ENCODE data around the gene BNC1. TPM values are rescaled to one million over a fixed set of nuclear protein-coding genes. Genes with fewer than 3 reads are reported as not detected.
A peak's percentile ranks its signal among the peaks of the same experiment; 100 is the strongest.

Gene BNC1
- 3.2 TPM in 2 replicates for total RNA-seq
- long read RNA-seq, full-length matches to known transcripts = 1 of 3 reads
- long read RNA-seq, partial matches to known transcripts = 2 of 3 reads
- long read RNA-seq, other reads (novel, unspliced or antisense) = 0 of 3 reads

GRCh38 chr15:83284559-83285283 is at the start of gene BNC1:
BNC1 (minus strand) TSS chr15:83284664; CDS start chr15:83284628, 36 bp downstream.
- Mint-ChIP-seq H3K4me3 (ENCODE audit: unreplicated experiment) (peak within 1 kb of the TSS; percentile 90), H3K36me3 (ENCODE audit: unreplicated experiment) (no peaks in the 10 kb centered on the region), H3K9me3 (ENCODE audit: unreplicated experiment) (no peaks in the 10 kb centered on the region), H3K4me1 (ENCODE audit: unreplicated experiment) (peaks cover 32% of the 10 kb centered on the region), H3K27me3 (ENCODE audit: unreplicated experiment) (peaks cover 2% of the 10 kb centered on the region), H3K27ac (ENCODE audit: unreplicated experiment) (peak within 1 kb of the TSS; percentile 85)
- no peak for DNase-seq (ENCODE audit: extremely low spot score, unreplicated experiment)
- TF ChIP-seq CTCF (IDR thresholded peaks at IDR 0.05) = no peak

- Mint-ChIP-seq H3K4me1 (ENCODE audit: unreplicated experiment) (peaks cover 19% of the 10 kb centered on the region), H3K27ac (ENCODE audit: unreplicated experiment) (no peak overlapping the region), H3K4me3 (ENCODE audit: unreplicated experiment) (no peak overlapping the region), H3K27me3 (ENCODE audit: unreplicated experiment) (no peaks in the 10 kb centered on the region), H3K9me3 (ENCODE audit: unreplicated experiment) (no peaks in the 10 kb centered on the region), H3K36me3 (ENCODE audit: unreplicated experiment) (no peaks in the 10 kb centered on the region)
- no peak for TF ChIP-seq CTCF (IDR thresholded peaks at IDR 0.05)
- DNase-seq (ENCODE audit: extremely low spot score, unreplicated experiment) = no peak
Measured at GRCh38 chr15:83327041-83327440, 42.6 kb upstream of the BNC1 start.

GRCh38 chr15:83324799-83325198 is 40.3 kb upstream of the BNC1 start:
- Mint-ChIP-seq H3K27me3 (ENCODE audit: unreplicated experiment) (no peaks in the 10 kb centered on the region), H3K4me1 (ENCODE audit: unreplicated experiment) (peaks cover 35% of the 10 kb centered on the region), H3K4me3 (ENCODE audit: unreplicated experiment) (no peak overlapping the region), H3K27ac (ENCODE audit: unreplicated experiment) (no peak overlapping the region), H3K9me3 (ENCODE audit: unreplicated experiment) (no peaks in the 10 kb centered on the region), H3K36me3 (ENCODE audit: unreplicated experiment) (no peaks in the 10 kb centered on the region)
- no peak for DNase-seq (ENCODE audit: extremely low spot score, unreplicated experiment)
- TF ChIP-seq CTCF (IDR thresholded peaks at IDR 0.05) = no peak

GRCh38 chr15:83323296-83323711 is 38.8 kb upstream of the BNC1 start:
- peaks cover 37% of the 10 kb centered on the region for H3K4me1 Mint-ChIP-seq (ENCODE audit: unreplicated experiment)
- DNase-seq (ENCODE audit: extremely low spot score, unreplicated experiment) = no peak
- H3K4me3 Mint-ChIP-seq (ENCODE audit: unreplicated experiment) = no peak overlapping the region
- H3K9me3 Mint-ChIP-seq (ENCODE audit: unreplicated experiment) = no peaks in the 10 kb centered on the region
- no peaks in the 10 kb centered on the region for H3K27me3 Mint-ChIP-seq (ENCODE audit: unreplicated experiment)
- TF ChIP-seq CTCF (IDR thresholded peaks at IDR 0.05) = no peak
- H3K36me3 Mint-ChIP-seq (ENCODE audit: unreplicated experiment) = no peaks in the 10 kb centered on the region
- H3K27ac Mint-ChIP-seq (ENCODE audit: unreplicated experiment) = peak overlapping the region; percentile 47

GRCh38 chr15:83322691-83323090 is 38.2 kb upstream of the BNC1 start:
- H3K4me3 Mint-ChIP-seq (ENCODE audit: unreplicated experiment) = no peak overlapping the region
- peaks cover 37% of the 10 kb centered on the region for H3K4me1 Mint-ChIP-seq (ENCODE audit: unreplicated experiment)
- H3K36me3 Mint-ChIP-seq (ENCODE audit: unreplicated experiment) = no peaks in the 10 kb centered on the region
- TF ChIP-seq CTCF (IDR thresholded peaks at IDR 0.05) = no peak
- no peak overlapping the region for H3K27ac Mint-ChIP-seq (ENCODE audit: unreplicated experiment)
- no peaks in the 10 kb centered on the region for H3K27me3 Mint-ChIP-seq (ENCODE audit: unreplicated experiment)
- H3K9me3 Mint-ChIP-seq (ENCODE audit: unreplicated experiment) = no peaks in the 10 kb centered on the region
- DNase-seq (ENCODE audit: extremely low spot score, unreplicated experiment) = no peak

Measured in osteocyte (in vitro differentiated cells).